Activated gamma-delta T cell treated with Interleukin-2 at 50 U/mL for 16 hours (primary cell): Measurements from ENCODE around the gene HAGHL.
"Not testable (repeated sequence)": the region's sequence is repeated elsewhere in the genome, so short reads cannot be mapped to it uniquely, and the experiment has no call there.

ENCODE experiments used
- DNase-seq: peaks from one replicate; pipeline ENCODE4 v3.0.0-alpha.2; 2020

The HAGHL gene

DNA sequence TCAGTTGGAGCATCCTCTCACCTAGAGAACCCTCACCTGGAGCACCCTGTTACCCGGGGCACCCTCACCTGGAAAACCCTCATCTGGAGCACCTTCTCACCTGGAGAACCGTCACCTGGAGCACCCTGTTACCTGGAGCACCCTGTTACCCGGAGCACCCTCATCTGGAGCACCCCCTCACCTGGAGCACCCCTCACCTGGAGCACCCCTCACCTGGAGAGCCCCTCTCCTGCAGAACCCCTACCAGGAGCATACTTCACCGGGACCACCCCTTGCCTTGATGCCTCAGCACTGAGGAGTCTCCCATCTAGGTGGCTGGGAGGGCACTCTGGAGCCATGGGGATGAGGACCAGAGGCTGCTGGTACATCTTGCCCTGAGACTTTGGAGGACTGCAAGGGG, 17.9 kb upstream of the HAGHL start:
- DNase-seq: no peak

DNA sequence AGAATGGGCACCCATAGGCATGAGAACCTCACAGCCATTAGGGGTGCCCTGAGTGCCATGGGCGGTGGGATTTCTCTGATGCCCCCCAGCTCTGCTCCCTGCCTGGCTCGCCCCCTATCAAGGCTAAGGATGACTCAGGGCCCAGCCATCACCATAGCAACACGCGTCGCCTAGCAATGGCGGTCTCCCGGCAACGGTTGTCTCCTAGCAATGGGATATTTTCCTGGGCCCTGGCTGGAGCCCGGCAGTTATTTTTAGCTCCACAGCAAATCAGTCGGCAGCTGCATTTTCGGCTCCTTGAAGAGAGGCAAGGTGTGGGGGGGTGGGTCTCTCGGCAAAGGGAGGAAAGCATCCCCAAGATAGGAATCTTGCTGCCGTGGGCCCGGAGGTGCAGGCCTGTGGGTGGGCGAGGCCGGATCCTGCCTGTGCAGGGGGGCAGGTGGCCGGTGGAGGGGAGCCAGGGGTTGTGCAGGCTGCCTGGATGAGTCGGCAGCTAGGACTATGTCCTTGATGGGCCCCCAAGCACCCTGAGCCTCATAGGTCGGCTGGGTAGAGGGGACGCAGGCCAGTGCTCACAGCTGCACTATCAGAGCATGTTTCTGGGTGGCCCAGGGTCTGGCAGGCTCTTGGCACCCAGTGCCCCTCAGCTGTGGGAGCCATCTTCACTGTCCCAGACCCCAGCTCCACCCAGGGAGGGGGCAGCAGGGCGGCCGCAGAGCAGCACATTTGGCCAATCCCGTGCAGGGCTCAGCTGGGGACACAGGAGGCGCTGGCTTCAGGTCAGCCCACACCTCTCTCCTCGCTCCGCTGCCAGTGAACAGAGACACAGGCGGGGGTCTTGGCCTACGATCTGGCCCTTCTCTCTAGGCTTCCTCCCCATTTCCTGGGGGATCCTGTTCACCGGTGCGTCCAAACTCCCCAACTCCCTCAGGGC, 17.1 kb upstream of the HAGHL start:
- no peak for DNase-seq

DNA sequence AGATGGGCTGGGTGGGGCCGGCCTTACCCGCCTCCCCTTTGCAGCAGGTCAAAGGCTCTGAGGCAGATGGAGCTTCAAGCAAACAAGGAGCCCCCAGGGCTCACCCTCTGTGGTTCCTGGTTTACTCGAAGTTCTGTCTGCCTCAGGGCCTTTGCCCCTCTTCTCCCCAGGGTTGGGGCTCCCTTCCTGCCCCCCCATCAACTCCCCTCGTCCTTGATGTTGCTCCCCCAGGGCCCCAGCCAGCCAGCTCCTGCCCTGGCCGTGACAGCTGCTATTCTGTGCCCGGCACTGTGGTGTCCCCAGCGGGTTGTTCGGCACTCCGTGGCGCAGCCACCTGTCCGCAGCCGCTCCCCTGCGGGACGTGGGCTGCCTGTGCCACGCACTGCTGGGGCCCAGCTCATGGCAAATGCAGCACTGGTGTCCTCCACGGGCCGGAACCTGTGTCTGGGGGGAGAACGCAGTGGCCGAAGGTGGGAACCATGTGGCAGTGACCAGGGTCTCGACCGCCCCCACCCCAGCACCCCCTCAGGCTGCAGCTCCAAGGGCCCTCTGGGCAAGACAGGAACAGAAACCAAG, 16.3 kb upstream of the HAGHL start:
- DNase-seq: no peak

DNA sequence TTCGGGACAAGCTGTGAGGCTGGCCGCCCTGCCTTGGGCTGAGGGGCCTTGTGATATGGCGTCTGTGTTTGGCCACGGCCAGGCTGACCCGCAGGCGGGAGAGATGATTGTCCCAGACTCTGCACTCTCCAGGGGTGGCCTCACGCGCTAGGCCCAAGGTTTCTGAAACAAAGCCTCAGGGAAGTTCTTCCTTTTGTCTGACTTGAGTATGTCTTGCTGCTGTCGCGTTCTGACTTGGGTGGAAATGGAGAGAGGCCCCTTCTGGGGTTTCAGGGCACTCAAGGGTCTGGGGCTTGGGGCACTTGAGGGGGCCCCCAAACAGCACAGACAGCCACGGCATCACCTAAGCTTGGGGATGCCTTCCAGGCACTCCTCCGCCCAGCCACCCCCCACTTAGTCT, 15.8 kb upstream of the HAGHL start:
- no peak for DNase-seq

DNA sequence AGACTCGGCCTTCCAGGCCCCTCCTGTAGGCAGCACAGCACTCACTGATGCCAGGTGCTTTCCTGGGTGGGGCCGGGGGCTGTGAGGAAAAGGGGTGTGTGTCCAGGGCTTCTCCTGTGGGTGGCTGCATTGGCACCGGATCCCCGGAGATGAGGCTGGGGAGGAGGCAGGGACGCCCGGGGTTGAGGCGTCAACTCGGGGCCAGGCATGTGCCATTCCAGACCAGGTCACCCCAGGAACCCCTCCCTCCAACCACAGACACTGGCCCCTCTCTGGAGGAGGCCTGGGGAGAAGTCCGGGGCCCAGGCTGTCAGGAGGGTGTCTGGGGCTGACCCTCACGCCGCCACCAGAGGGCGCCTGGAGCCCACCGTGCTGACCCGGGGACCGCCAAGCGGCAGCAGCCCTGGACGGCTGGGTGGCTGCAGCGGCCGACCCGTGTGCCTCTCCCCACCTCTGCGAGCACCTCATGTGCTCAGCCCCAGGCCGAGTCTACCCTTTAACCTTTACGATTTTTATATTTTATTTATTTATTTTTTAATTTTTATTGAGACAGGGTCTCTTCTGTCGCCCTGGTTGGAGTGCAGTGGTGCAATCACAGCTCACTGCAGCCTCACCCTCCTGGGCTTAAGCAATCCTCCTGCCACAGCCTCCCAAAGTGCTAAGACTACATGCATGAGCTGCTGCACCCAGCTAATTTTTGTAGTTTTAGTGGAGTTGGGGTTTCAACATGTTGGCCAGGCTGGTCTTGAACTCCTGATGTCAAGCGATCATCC, 15.2 kb upstream of the HAGHL start:
- peak; percentile 83 for DNase-seq

DNA sequence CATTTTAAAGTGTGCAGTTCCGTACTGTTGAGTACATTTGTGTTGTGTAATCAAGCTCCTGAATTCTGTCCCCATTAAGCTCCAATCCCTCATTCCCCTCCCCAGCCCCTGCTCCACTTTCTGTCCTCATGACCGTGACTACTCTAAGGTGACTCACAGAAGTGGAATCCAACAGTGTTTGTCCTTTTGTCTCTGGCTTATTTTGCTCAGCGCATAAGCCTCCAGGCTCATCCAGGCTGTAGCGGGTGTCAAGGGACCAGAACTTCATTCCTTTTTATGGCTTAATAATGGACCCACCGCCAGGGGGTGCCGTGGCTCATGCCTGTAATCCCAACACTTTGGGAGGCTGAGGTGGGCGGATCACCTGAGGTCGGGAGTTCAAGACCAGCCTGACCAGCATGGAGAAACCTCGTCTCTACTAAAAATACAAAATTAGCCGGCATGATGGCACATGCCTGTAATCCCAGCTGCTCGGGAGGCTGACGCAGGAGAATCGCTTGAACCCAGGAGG, 14.1 kb upstream of the HAGHL start:
- DNase-seq: not testable (repeated sequence)

DNA sequence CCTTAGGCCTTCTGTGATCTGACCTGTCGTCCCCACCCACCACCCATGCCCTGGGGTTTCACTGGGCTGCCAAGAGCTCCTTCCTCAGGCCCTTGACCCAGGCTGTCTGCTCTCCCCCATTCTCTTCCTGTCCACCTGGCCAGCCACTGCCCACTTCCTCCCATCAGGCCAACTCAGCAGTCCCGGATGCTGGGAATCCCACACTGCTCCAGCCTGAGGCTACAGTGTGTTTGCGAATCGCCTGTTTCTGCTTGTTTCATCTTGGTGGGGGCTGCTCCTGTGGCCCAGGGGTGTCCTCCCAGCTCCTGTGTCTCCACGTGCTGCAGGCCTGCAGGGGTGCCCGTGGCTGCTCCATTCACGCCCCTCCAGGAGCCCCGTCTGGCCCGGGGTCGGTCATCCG, 12.8 kb upstream of the HAGHL start:
- DNase-seq: no peak

DNA sequence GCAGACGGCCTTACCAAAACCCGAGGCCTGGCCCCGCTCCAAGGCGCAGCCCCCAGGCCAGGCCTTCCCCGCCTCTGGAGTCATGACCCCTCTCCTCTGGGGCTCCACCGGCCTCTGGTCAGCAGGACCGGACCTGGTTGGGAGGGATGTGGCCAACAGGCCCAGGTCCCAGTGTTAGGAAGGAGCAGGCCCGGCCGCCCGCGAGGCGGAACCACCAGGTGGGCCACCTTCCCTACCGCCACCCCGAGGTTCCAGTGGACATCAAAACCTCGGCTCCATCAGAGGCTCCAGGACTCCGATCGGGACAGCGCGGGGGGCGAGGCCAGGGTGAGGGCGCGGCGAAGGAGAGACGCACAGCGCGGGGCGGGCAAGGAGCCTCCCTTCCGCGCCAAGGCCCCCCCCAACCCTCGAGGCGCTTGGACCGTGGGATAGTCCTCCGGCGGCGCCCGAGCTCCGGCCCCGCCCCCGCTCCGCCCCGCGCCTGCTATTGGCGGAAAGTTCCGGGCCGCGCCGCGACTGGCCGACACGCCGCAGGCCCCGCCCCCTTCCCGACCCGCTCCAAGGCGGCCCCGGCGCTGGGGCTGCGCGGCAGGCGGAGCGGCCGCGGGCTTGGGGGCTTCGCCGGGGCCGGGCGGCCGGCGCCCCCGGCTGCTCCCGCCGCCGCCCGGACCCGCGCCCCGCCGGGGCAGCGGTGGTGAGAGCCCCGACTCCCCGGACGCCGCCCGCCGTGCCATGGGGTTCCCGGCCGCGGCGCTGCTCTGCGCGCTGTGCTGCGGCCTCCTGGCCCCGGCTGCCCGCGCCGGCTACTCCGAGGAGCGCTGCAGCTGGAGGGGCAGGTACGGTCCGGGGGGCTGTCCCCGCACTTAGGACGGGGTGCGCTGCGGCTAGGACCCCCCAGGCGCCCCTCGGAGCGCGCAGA, 12.1 kb upstream of the HAGHL start, which contains the start of gene METRN:
TSS of gene METRN (plus strand) at position 561 of the 919 bp plus-strand sequence. CDS start at position 733, 172 bp downstream.
- DNase-seq: peak; percentile 90

DNA sequence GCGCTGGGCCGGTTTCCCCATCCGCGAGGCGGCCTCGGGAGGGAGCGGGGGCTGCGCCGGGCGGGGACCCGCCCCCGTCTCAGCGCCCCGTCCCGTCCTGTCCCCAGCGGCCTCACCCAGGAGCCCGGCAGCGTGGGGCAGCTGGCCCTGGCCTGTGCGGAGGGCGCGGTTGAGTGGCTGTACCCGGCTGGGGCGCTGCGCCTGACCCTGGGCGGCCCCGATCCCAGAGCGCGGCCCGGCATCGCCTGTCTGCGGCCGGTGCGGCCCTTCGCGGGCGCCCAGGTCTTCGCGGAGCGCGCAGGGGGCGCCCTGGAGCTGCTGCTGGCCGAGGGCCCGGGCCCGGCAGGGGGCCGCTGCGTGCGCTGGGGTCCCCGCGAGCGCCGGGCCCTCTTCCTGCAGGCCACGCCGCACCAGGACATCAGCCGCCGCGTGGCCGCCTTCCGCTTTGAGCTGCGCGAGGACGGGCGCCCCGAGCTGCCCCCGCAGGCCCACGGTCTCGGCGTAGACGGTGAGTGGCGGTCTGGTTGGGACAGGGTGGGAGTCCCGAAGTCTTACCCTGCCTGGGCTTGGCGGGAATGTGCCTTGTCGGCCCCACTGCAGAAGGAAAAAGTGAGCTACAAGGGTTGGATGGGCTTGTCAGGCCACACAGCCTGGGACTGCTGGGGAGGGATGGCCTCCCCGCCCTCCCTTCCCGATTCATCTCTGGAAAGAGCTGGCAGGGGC, 11.3 kb upstream of the HAGHL start:
- no peak for DNase-seq

DNA sequence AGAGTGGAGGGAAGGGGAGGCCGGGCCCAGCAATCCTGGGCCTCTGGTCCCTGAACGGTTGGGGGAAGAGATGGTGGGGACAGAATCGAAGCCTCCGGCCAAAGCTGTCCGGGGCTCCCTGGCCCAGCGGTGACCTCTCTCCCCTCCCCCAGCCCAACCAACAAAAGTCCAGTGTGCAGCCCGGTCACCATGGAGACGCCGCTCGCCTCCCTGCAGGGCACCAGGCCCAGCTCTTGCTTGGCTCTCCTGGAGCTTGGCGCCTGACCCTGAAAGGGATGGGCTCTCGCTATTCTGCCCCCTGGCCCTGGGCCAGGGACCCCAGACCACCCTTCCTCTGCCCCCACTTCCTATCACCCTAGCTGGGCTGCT, 10.7 kb upstream of the HAGHL start:
- DNase-seq: no peak

DNA sequence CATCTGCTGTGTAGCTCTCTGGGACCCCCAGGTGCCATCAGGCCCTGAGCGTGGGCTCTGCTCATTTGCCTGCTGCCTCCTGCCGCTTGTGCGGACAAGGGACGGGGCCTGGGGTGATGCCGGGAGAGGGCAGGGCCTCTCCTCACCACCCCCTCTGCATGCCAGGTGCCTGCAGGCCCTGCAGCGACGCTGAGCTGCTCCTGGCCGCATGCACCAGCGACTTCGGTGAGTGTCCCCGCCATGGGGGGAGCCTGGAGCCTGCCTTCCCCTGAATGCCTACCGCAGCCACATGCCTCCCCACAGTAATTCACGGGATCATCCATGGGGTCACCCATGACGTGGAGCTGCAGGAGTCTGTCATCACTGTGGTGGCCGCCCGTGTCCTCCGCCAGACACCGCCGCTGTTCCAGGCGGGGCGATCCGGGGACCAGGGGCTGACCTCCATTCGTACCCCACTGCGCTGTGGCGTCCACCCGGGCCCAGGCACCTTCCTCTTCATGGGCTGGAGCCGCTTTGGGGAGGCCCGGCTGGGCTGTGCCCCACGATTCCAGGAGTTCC, 10.1 kb upstream of the HAGHL start:
- DNase-seq: no peak

DNA sequence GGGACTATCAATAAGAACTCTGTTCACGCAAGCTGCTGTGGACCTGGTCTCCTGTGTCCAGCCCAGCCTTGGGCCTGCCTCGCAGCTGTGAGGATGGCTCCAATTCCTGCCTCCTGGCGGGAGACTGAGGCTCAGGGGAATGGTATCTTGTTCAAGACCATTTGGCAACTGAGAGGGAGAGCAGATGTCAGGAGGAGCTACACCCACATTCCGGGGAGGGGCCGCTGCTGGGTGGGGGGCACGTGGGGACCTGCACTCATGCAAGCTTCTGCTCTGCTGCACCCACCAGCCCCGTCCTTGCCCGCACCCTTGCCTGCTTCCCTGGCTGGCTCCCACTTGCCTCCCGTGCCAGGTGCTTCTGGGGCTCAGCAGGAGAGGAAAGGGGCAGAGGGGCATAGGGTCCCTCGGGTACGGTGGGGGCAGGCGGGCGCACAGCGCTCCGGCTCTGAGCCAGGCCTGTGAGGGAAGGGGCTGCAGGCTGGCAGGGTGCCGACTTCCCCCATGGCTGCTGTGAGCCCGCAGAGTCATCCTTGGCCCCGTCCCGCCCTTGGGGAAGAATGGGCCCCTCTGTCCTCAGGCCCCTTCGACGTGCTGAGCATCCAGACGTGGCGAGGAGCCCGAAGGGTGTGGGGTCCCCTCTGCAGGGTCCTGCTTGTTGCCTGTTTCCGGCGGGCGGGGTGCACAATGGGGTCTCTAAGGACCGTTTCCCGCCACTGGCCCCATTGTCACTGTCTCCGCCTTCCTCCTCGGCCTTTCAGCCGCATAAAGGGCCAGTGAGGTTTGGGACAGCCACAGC, 9.3 kb upstream of the HAGHL start:
- DNase-seq: no peak

DNA sequence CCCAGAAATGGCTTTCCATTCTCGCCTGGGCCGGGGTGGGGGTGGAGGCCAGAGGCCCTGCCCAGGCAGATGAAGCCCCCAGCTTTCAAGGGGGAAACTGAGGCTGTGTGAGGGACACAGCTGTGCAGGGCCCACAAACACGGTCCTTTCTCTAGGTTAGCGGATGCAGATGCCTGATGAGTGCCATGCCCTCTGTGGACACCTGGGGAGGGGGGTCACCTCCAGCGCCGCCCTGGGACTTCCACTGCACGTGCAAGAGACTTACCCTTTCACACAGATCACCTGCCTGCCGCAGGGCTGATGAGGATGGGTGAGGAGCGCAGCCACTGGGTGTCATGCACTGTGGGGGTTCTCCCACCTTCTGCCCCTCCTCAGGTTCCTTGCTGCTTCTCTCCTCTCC, 8.5 kb upstream of the HAGHL start:
- no peak for DNase-seq

DNA sequence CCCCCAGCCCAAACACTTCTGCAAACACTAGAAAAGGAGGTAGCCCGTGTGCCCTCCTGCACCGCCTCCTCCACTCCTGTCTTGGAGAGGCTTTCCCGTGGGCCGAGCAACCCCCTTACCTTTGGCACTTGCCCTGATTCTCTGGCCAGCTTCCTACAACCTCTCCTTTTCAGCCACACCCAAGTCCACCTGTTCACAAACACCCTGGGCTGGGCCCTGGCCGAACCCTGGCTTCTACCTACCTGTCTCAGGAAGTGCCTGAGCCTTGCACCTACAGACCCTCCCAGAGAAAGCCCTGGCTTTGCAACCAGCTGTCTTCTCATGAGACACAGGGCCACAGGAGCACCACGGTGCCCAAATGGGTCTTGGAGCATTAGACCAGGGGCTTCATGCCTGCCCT, 8.0 kb upstream of the HAGHL start:
- no peak for DNase-seq

DNA sequence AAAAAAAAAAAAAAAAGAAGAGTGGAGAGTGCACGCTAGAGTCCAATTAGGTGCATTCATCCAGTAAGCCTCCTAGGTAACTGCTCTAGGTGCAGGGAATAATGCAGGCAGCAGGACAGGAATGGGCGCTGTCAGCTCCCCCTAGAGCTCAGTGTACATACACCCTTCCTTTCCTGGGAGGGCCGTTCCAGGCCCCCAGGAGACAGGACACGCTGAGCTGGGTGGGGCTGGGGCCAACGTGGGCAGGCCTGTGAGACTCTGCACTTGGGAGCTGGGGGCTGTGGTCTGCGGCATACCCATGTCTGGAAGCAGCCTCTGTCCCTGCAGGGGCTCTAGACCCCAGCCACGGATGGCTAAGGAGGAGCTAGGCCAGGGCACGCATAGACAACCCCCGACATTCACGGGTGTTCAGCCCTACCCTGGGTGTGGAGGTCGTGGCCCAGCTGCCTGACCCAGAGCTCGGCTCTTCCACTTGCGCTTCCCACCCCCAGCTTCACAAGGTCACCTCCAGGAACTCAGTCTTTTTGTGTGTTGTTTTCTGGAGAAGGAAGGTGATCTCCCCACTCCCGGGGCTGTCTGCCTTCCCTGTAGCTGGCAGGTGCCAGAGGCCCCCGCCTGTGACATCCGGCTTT, 7.0 kb upstream of the HAGHL start:
- no peak for DNase-seq

DNA sequence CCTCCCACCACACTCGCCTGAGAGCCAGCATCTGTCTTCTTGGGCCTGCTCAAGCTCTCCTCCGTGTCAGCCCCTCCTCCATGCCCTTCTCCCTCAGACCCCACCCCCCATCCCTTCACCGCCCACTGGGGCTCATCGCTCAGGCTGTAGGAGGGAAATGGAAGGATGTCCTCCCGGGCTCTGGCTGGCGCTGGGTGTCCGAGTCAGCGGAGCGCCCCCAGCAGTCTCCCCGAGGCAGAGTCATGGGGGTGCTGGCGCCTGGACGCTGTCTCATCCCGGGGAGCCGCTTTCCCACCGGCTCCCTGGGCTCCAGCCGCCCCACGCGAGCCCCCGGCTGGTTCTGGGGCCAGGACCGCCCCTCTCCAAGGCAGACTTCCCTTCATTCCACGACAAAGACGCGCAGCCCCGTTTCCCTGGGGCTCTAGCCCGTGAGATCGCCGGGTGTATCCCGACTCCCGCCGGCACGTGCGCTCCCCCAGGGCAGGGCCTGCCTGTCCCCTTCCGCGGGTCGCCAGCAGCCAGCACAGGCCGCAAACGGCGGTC, 6.4 kb upstream of the HAGHL start:
- DNase-seq: no peak

DNA sequence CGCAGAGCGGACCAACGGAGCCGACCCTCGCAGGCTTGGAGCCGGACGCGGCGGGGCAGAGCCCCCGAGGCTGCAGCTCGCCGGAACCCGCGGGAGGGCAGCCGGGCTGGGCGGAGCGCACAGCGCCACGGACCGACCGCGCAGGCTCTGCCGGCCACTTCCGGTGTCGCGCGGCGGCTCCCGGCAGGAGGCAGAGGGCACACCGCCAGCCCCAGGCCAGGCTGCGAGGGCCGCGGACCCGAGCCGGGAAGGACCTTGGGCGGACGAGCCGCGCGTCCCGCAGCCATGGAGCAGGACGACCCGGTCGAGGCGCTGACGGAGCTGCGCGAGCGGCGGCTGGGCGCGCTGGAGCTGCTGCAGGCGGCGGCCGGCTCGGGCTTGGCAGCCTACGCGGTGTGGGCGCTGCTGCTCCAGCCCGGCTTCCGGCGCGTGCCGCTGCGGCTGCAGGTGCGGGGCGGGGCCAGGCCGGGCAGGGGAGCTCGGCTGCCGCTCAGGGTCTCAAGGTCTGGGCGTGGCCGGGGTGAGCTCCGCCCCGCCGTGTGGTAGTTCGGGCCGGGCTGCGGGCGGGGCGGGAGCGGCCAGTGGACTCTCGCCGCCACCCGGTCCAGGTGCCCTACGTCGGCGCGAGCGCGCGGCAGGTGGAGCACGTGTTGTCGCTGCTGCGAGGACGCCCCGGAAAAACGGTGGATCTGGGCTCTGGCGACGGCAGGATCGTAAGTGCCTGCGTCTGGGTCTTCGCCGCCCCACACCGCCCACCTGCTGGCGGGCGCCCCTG, 5.7 kb upstream of the HAGHL start, which contains the start of gene ANTKMT:
TSS of gene ANTKMT (plus strand) at position 157 of the 775 bp plus-strand sequence. CDS start at position 286, 129 bp downstream.
- DNase-seq: peak; percentile 74

DNA sequence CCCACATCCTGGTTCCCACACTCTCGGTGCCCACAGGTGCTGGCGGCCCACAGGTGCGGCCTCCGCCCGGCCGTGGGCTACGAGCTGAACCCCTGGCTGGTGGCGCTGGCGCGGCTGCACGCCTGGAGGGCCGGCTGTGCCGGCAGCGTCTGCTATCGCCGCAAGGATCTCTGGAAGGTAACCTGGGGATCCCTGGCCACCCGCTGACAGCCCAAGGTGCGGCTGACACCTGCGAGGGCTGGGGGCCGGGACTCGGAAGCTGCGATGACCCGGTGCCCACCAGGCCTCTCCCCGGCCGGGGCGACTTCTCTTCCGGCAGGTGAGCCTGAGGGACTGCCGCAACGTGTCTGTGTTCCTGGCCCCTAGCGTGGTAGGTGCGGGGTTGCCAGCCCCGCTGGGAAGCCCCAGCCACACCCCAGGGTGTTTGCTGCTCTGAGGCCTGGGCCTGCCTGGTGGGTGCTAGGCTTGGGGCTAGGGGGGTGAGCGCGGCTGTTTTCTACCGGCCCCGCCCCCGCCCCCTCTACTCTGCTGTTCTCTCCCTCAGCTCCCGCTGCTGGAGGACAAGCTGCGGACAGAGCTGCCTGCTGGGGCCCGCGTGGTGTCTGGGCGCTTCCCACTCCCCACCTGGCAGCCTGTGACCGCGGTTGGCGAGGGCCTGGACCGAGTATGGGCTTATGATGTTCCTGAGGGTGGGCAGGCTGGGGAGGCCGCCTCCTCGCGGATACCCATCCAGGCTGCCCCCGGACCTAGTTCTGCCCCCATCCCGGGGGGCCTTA, 5.0 kb upstream of the HAGHL start:
- DNase-seq: peak; percentile 35
